OCI-LY3 (cell line): ENCODE results near the gene CRACR2B.

ENCODE experiments used
- H2AFZ ChIP-seq: fragments of 200-600, 300-600 bp; shearing (Covaris generic); 2 replicates; pipeline ENCODE4 v1.6.0; 2014; ENCODE audit warnings: antibody characterized with exemption, low read depth, low read length
- H3K27ac ChIP-seq: fragments of 200-600, 300-600 bp; sonication (generic); 2 replicates; pipeline ENCODE4 v1.5.1; 2014; ENCODE audit warnings: mild to moderate bottlenecking, low read length, moderate library complexity, mixed read lengths
- H3K27me3 ChIP-seq: fragments of 200-600, 300-600 bp; sonication (generic); 2 replicates; pipeline ENCODE4 v1.6.1; 2014; ENCODE audit warnings: low read depth, low read length, mixed read lengths
- H3K36me3 ChIP-seq: fragments of 200-600, 300-600 bp; sonication (generic); replicated peaks from 2 replicates; pipeline ENCODE3; 2014; ENCODE audit warnings: low read depth, low read length, mixed read lengths
- H3K4me1 ChIP-seq: fragments of 300-600, 200-600 bp; sonication (generic); 2 replicates; pipeline ENCODE4 v1.6.1; 2014; ENCODE audit warnings: low read length, mixed read lengths
- H3K4me2 ChIP-seq: fragments of 200-600, 300-600 bp; sonication (generic); 2 replicates; pipeline ENCODE4 v1.6.1; 2014; ENCODE audit warnings: low read length, mixed read lengths
- H3K4me3 ChIP-seq: fragments of 300-600, 200-600 bp; sonication (generic); 2 replicates; pipeline ENCODE4 v1.5.1; 2014; ENCODE audit warnings: antibody characterized with exemption, mild to moderate bottlenecking, low read length, moderate library complexity
- H3K79me2 ChIP-seq: fragments of 300-600, 200-600 bp; shearing (Covaris generic); 2 replicates; pipeline ENCODE4 v1.6.1; 2014; ENCODE audit warnings: mild to moderate bottlenecking, low read length, mixed read lengths
- H3K9ac ChIP-seq: fragments of 300-600, 200-600 bp; shearing (Covaris generic); 2 replicates; pipeline ENCODE4 v1.6.0; 2014; ENCODE audit warnings: mild to moderate bottlenecking, low read length, moderate library complexity
- H3K9me3 ChIP-seq: fragments of 200-600, 300-600 bp; shearing (Covaris generic); 2 replicates; pipeline ENCODE4 v1.6.1; 2014; ENCODE audit warnings: low read length, mixed read lengths; ENCODE audit not compliant: insufficient read depth
- H4K20me1 ChIP-seq: fragments of 200-600, 300-600 bp; sonication (generic); 2 replicates; pipeline ENCODE4 v1.6.1; 2016; ENCODE audit warnings: low read length, mixed read lengths; ENCODE audit not compliant: insufficient read depth
- EZH2phosphoT487 ChIP-seq: fragments of 200-600 bp; shearing (Covaris generic); IDR thresholded peaks from 2 replicates; pipeline ENCODE4 v1.6.1; 2018; ENCODE audit warnings: antibody characterized with exemption, mixed run types, low read depth
- TF ChIP-seq, protein P1 (sequence below): fragments of 200-600, 300-600 bp; sonication (generic); IDR thresholded peaks from 2 replicates; pipeline ENCODE4 v1.5.1; 2014; ENCODE audit warnings: antibody characterized with exemption, low read length, low read depth

The CRACR2B gene

DNA sequence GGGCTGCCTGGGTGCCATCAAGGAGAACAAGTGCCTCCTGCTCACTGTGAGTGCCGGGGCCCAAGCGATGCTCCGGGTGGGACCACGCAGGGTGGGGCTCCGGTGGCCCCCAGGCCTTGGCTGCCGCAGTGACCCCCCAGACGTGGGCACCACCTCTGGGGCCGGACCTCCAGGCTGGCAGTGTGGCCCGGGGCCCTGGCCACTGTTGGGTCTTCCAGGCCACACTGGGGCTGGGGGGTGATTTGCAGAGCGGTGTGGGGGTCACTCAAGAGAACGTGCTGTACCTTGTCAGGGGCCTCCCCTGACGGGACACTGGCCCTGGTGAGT, 34.9 kb downstream of the CRACR2B start:
- Histone ChIP-seq H3K4me2 (no peak overlapping the region), H3K4me3 (no peak overlapping the region), H3K4me1 (no peaks in the 10 kb centered on the region), H3K79me2 (no peaks in the 10 kb centered on the region), H3K27ac (no peak overlapping the region), H3K9ac (no peak overlapping the region), H4K20me1 (no peaks in the 10 kb centered on the region), H3K9me3 (no peaks in the 10 kb centered on the region), H3K36me3 (no peaks in the 10 kb centered on the region), H2AFZ (no peak overlapping the region), H3K27me3 (no peaks in the 10 kb centered on the region)
- no peak for TF ChIP-seq EZH2phosphoT487
- TF ChIP-seq, protein P1, sequence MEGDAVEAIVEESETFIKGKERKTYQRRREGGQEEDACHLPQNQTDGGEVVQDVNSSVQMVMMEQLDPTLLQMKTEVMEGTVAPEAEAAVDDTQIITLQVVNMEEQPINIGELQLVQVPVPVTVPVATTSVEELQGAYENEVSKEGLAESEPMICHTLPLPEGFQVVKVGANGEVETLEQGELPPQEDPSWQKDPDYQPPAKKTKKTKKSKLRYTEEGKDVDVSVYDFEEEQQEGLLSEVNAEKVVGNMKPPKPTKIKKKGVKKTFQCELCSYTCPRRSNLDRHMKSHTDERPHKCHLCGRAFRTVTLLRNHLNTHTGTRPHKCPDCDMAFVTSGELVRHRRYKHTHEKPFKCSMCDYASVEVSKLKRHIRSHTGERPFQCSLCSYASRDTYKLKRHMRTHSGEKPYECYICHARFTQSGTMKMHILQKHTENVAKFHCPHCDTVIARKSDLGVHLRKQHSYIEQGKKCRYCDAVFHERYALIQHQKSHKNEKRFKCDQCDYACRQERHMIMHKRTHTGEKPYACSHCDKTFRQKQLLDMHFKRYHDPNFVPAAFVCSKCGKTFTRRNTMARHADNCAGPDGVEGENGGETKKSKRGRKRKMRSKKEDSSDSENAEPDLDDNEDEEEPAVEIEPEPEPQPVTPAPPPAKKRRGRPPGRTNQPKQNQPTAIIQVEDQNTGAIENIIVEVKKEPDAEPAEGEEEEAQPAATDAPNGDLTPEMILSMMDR = no peak

DNA sequence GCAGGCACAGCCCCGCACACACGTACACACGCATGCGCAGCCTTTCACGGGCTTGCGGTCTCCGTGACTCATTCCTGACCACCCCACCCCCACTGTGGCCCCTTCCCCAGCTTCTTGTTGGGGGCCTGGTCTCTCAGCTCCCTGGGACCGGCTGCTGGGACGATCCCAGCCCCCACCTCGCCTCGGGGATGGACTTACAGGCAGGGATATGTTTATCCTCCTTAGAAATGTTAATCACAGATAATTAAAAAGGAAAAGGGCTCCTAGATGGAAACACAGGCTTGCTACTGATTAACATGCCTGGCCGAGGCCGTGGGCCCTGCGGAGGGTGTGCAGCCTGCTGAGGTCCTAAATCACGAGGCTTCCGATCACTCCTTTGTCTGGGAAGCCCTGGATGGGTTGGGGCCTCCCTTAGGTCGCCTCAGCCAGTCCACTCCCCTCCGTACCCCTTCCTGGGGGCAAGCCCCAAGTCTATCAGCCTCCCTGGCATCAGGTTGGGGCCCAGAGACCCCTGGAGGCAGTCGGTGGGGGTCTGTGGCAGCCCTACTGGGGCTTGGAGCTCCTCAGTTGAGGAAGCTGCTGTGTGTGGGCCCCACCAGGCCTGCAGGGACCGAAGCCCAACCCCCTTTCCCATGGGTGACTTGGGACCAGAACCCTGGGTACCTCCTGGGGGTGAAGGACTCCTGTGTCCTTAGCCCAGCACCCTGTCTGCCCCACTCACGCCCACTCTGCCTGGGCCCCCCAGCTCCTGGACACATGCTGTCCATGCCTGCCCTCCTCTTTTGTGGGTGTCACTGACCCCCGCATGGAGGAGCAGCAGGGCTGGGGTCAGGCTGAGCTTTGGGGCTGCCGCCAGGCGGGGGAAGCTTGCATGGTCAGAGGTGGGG, 35.5 kb downstream of the CRACR2B start:
- Histone ChIP-seq H3K4me3 (no peak overlapping the region), H3K9ac (no peak overlapping the region), H3K27ac (no peak overlapping the region), H4K20me1 (no peaks in the 10 kb centered on the region), H2AFZ (no peak overlapping the region), H3K9me3 (no peaks in the 10 kb centered on the region), H3K36me3 (no peaks in the 10 kb centered on the region), H3K79me2 (no peaks in the 10 kb centered on the region), H3K4me1 (no peaks in the 10 kb centered on the region), H3K4me2 (no peak overlapping the region), H3K27me3 (no peaks in the 10 kb centered on the region)
- TF ChIP-seq, protein P1 = no peak
- TF ChIP-seq EZH2phosphoT487 = no peak

DNA sequence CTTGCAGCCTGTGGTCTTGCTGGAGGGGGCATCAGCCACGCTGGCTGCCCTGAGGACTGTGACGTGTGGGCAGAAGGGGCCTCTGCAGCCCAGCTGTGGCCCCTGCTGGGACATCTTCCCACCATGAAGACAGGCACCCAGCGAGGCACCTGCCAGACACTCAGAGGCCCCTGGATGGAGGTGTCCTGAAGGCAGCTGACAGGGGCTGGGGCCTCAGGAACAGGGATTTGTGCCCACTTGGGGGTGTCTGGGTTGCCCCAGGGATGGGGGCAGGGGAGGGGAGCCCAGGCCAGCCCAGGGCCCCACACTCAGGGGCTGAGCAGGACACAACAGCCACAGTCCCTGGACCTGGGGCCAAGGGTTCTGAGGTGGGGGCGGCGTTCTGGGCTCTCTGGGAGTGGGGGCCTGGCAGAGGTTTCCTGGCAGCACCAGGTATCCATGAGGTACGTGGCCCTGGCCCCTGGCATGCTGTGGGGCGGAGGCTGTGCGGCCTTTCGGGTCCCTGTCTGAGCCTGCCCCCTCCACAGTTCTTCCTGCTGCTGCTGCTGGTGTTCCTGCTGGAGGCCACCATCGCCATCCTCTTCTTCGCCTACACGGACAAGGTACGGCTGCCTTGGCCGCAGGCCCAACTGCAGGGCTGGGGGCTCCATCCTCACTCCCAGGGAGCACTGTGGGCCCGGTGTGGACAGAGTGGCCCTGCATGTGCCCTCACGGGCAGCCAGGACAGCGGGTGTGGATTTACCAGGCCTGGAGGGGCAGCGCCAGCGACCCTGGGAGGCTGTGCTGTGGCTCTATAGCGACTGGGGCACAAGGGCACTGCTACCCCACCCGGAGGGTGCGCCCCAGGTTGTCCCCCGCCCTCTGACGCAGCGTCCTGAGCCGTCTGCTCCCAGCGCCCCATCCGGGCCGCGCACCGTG, 36.5 kb downstream of the CRACR2B start:
- Histone ChIP-seq H3K27me3 (no peaks in the 10 kb centered on the region), H3K9me3 (no peaks in the 10 kb centered on the region), H3K4me3 (no peak overlapping the region), H3K9ac (no peak overlapping the region), H2AFZ (no peak overlapping the region), H3K4me2 (no peak overlapping the region), H3K36me3 (no peaks in the 10 kb centered on the region), H3K27ac (no peak overlapping the region), H4K20me1 (no peaks in the 10 kb centered on the region), H3K79me2 (no peaks in the 10 kb centered on the region), H3K4me1 (no peaks in the 10 kb centered on the region)
- TF ChIP-seq, protein P1 = no peak
- TF ChIP-seq EZH2phosphoT487 = no peak

DNA sequence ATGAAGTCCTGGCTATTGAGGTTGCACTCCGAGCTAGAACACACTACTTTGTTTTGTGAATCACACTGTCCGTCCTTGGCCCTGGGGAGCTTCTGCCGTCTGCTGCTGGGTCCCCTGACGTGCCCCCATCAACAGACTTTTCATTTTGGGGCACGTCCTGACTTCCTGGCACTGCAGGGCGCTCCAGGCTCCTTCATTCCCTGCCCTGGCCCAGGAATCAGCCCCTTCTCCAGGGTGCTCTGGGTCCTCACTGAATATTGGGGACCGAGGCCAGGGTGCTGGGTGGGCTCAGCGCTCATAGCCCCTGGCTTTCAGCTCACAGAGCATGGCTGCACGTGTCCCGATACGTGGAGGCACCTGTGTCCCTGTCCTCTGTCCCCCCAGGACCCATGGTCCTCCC, 37.2 kb downstream of the CRACR2B start:
- Histone ChIP-seq H3K27ac (no peak overlapping the region), H2AFZ (no peak overlapping the region), H4K20me1 (no peaks in the 10 kb centered on the region), H3K4me3 (no peak overlapping the region), H3K27me3 (no peaks in the 10 kb centered on the region), H3K36me3 (no peaks in the 10 kb centered on the region), H3K9ac (no peak overlapping the region), H3K79me2 (no peaks in the 10 kb centered on the region), H3K9me3 (no peaks in the 10 kb centered on the region), H3K4me2 (no peak overlapping the region), H3K4me1 (no peaks in the 10 kb centered on the region)
- TF ChIP-seq, protein P1 = no peak
- no peak for TF ChIP-seq EZH2phosphoT487
